Activated CD4-positive, alpha-beta memory T cell treated with anti-CD3 and anti-CD28 coated beads, Interleukin-2, amount 10 ng/mL, durations not matched to agents 7 days and 5 days (primary cell): ENCODE results near the gene ACYP2. TPM values are rescaled to one million over a fixed set of nuclear protein-coding genes. Genes with fewer than 3 reads are reported as not detected.
"Not testable (repeated sequence)": the region's sequence is repeated elsewhere in the genome, so short reads cannot be mapped to it uniquely, and the experiment has no call there.

Experiments used
- CTCF ChIA-PET: fragments of 350-600 bp; sonication (Branson Sonifier 250); formaldehyde crosslinking; loops from one replicate; lab custom pipeline; 2021; ENCODE audit warnings: antibody characterized with exemption, inconsistent platforms; lab: Charles Lee
- POLR2A ChIA-PET: fragments of 350-600 bp; sonication (Branson Sonifier 250); formaldehyde crosslinking; loops from one replicate; lab custom pipeline; 2021; ENCODE audit warnings: antibody characterized with exemption; lab: Charles Lee
- DNase-seq: peaks from one replicate; pipeline ENCODE4 v3.0.0-alpha.2; 2020
- H3K27ac Mint-ChIP-seq: one replicate; pipeline ENCODE4 v1.8.0; 2021; ENCODE audit warnings: mild to moderate bottlenecking, mixed read lengths
- H3K27me3 Mint-ChIP-seq: one replicate; pipeline ENCODE4 v1.8.0; 2021; ENCODE audit warnings: mixed read lengths
- H3K36me3 Mint-ChIP-seq: one replicate; pipeline ENCODE4 v1.8.0; 2021; ENCODE audit warnings: low read depth, mixed read lengths
- H3K4me1 Mint-ChIP-seq: one replicate; pipeline ENCODE4 v1.8.0; 2021; ENCODE audit warnings: mixed read lengths
- H3K4me3 Mint-ChIP-seq: one replicate; pipeline ENCODE4 v1.8.0; 2021; ENCODE audit warnings: mild to moderate bottlenecking, mixed read lengths
- H3K9me3 Mint-ChIP-seq: one replicate; pipeline ENCODE4 v1.8.0; 2021; ENCODE audit warnings: mixed read lengths
- total RNA-seq, 2 experiments: library from RNA; stranded (reverse); gene quantifications; one replicate each; pipeline ENCODE4 v1.2.3, GENCODE V29; 2021

The ACYP2 gene
- total RNA-seq, 2 experiments from 2014 or later, result 8.6 to 10.0 TPM

GRCh38 chr2:54275541-54275940, 160.1 kb downstream of the ACYP2 start:
- ChIA-PET CTCF (no interaction called here), POLR2A (no interaction called here)
- H3K4me1 Mint-ChIP-seq, result peaks cover 8% of the 10 kb centered on the region
- peaks cover 2% of the 10 kb centered on the region for H3K9me3 Mint-ChIP-seq
- DNase-seq, result no peak
- no peaks in the 10 kb centered on the region for H3K27me3 Mint-ChIP-seq
- H3K4me3 Mint-ChIP-seq, result no peak overlapping the region
- H3K27ac Mint-ChIP-seq, result no peak overlapping the region
- peaks cover 2% of the 10 kb centered on the region for H3K36me3 Mint-ChIP-seq

- Mint-ChIP-seq H3K36me3 (no peaks in the 10 kb centered on the region), H3K27ac (no peak overlapping the region), H3K9me3 (no peaks in the 10 kb centered on the region), H3K4me1 (no peaks in the 10 kb centered on the region), H3K27me3 (no peaks in the 10 kb centered on the region), H3K4me3 (no peak overlapping the region)
- DNase-seq, result no peak
- ChIA-PET CTCF (no interaction called here), POLR2A (no interaction called here)
These were observed 164.0 kb downstream of the ACYP2 start for GRCh38 chr2:54279385-54279784.

GRCh38 chr2:54284826-54285225, 169.4 kb downstream of the ACYP2 start:
- ChIA-PET POLR2A (no interaction called here), CTCF (no interaction called here)
- Mint-ChIP-seq H3K4me1 (no peaks in the 10 kb centered on the region), H3K27ac (no peak overlapping the region), H3K27me3 (no peaks in the 10 kb centered on the region), H3K4me3 (no peak overlapping the region), H3K36me3 (no peaks in the 10 kb centered on the region), H3K9me3 (no peaks in the 10 kb centered on the region)
- DNase-seq, result no peak

- no peaks in the 10 kb centered on the region for H3K4me1 Mint-ChIP-seq
- no peak for DNase-seq
- POLR2A ChIA-PET, result no interaction called here
- CTCF ChIA-PET, result no interaction called here
- H3K27ac Mint-ChIP-seq, result no peak overlapping the region
- no peaks in the 10 kb centered on the region for H3K27me3 Mint-ChIP-seq
- H3K36me3 Mint-ChIP-seq, result no peaks in the 10 kb centered on the region
- H3K4me3 Mint-ChIP-seq, result no peak overlapping the region
- H3K9me3 Mint-ChIP-seq, result no peaks in the 10 kb centered on the region
These were observed 170.0 kb downstream of the ACYP2 start for GRCh38 chr2:54285451-54285850.

GRCh38 chr2:54287532-54287931, 172.1 kb downstream of the ACYP2 start:
- no peak overlapping the region for H3K4me3 Mint-ChIP-seq
- no peaks in the 10 kb centered on the region for H3K4me1 Mint-ChIP-seq
- H3K27ac Mint-ChIP-seq, result no peak overlapping the region
- CTCF ChIA-PET, result no interaction called here
- no peak for DNase-seq
- POLR2A ChIA-PET, result no interaction called here
- H3K36me3 Mint-ChIP-seq, result no peaks in the 10 kb centered on the region
- no peaks in the 10 kb centered on the region for H3K27me3 Mint-ChIP-seq
- no peaks in the 10 kb centered on the region for H3K9me3 Mint-ChIP-seq

- Mint-ChIP-seq H3K9me3 (no peaks in the 10 kb centered on the region), H3K4me1 (no peaks in the 10 kb centered on the region), H3K27ac (no peak overlapping the region), H3K36me3 (no peaks in the 10 kb centered on the region), H3K4me3 (no peak overlapping the region), H3K27me3 (no peaks in the 10 kb centered on the region)
- ChIA-PET POLR2A (no interaction called here), CTCF (no interaction called here)
- no peak for DNase-seq
These were observed 174.5 kb downstream of the ACYP2 start for GRCh38 chr2:54289917-54290316.

- no peak overlapping the region for H3K4me3 Mint-ChIP-seq
- no peaks in the 10 kb centered on the region for H3K27me3 Mint-ChIP-seq
- H3K9me3 Mint-ChIP-seq, result no peaks in the 10 kb centered on the region
- ChIA-PET CTCF (no interaction called here), POLR2A (no interaction called here)
- no peak for DNase-seq
- no peak overlapping the region for H3K27ac Mint-ChIP-seq
- H3K4me1 Mint-ChIP-seq, result no peaks in the 10 kb centered on the region
- H3K36me3 Mint-ChIP-seq, result no peaks in the 10 kb centered on the region
These were observed 175.1 kb downstream of the ACYP2 start for GRCh38 chr2:54290356-54291025.

GRCh38 chr2:54294665-54295064, 179.2 kb downstream of the ACYP2 start:
- H3K27me3 Mint-ChIP-seq, H3K27ac Mint-ChIP-seq, DNase-seq, CTCF ChIA-PET, H3K4me1 Mint-ChIP-seq, H3K9me3 Mint-ChIP-seq, H3K4me3 Mint-ChIP-seq, POLR2A ChIA-PET, H3K36me3 Mint-ChIP-seq: not testable (repeated sequence)

- Mint-ChIP-seq H3K4me1 (no peaks in the 10 kb centered on the region), H3K27me3 (no peaks in the 10 kb centered on the region), H3K9me3 (no peaks in the 10 kb centered on the region), H3K36me3 (no peaks in the 10 kb centered on the region), H3K4me3 (no peak overlapping the region), H3K27ac (no peak overlapping the region)
- DNase-seq, result no peak
- CTCF ChIA-PET, result no interaction called here
- POLR2A ChIA-PET, result no interaction called here
These were observed 180.5 kb downstream of the ACYP2 start for GRCh38 chr2:54295911-54296310.

GRCh38 chr2:54298514-54298913, 183.1 kb downstream of the ACYP2 start:
- ChIA-PET POLR2A (no interaction called here), CTCF (no interaction called here)
- no peaks in the 10 kb centered on the region for H3K27me3 Mint-ChIP-seq
- H3K9me3 Mint-ChIP-seq, result no peaks in the 10 kb centered on the region
- H3K4me1 Mint-ChIP-seq, result no peaks in the 10 kb centered on the region
- H3K36me3 Mint-ChIP-seq, result no peaks in the 10 kb centered on the region
- no peak for DNase-seq
- H3K27ac Mint-ChIP-seq, result no peak overlapping the region
- no peak overlapping the region for H3K4me3 Mint-ChIP-seq

- Mint-ChIP-seq H3K27me3 (no peaks in the 10 kb centered on the region), H3K9me3 (no peaks in the 10 kb centered on the region), H3K27ac (no peak overlapping the region), H3K4me1 (no peaks in the 10 kb centered on the region), H3K36me3 (no peaks in the 10 kb centered on the region), H3K4me3 (no peak overlapping the region)
- ChIA-PET CTCF (interaction anchor here (0.7 to 1.4 kb wide), 2 partner anchors 362 to 401 kb away, joined by 3 to 4 read pairs; no protein-coding TSS in a partner anchor), POLR2A (no interaction called here)
- no peak for DNase-seq
These were observed 188.2 kb downstream of the ACYP2 start for GRCh38 chr2:54303631-54304030.

- H3K4me3 Mint-ChIP-seq, result no peak overlapping the region
- DNase-seq, result no peak
- H3K4me1 Mint-ChIP-seq, result no peaks in the 10 kb centered on the region
- no peaks in the 10 kb centered on the region for H3K36me3 Mint-ChIP-seq
- no peak overlapping the region for H3K27ac Mint-ChIP-seq
- H3K27me3 Mint-ChIP-seq, result no peaks in the 10 kb centered on the region
- H3K9me3 Mint-ChIP-seq, result no peaks in the 10 kb centered on the region
- POLR2A ChIA-PET, result no interaction called here
- CTCF ChIA-PET, result no interaction called here
These were observed 191.1 kb downstream of the ACYP2 start for GRCh38 chr2:54306556-54306955.

GRCh38 chr2:54308186-54308585, 192.8 kb downstream of the ACYP2 start:
- no peaks in the 10 kb centered on the region for H3K36me3 Mint-ChIP-seq
- no peaks in the 10 kb centered on the region for H3K4me1 Mint-ChIP-seq
- H3K27me3 Mint-ChIP-seq, result no peaks in the 10 kb centered on the region
- POLR2A ChIA-PET, result no interaction called here
- no peak for DNase-seq
- H3K9me3 Mint-ChIP-seq, result no peaks in the 10 kb centered on the region
- no peak overlapping the region for H3K4me3 Mint-ChIP-seq
- CTCF ChIA-PET, result no interaction called here
- H3K27ac Mint-ChIP-seq, result no peak overlapping the region

- Mint-ChIP-seq H3K27ac (no peak overlapping the region), H3K4me1 (no peaks in the 10 kb centered on the region), H3K4me3 (no peak overlapping the region), H3K27me3 (no peaks in the 10 kb centered on the region), H3K9me3 (no peaks in the 10 kb centered on the region), H3K36me3 (no peaks in the 10 kb centered on the region)
- CTCF ChIA-PET, result no interaction called here
- POLR2A ChIA-PET, result no interaction called here
- no peak for DNase-seq
These were observed 193.4 kb downstream of the ACYP2 start for GRCh38 chr2:54308782-54309181.
